GM23248 (cell line): ENCODE data around the gene PHLPP1. TPM values are rescaled to one million over a fixed set of nuclear protein-coding genes. Genes with fewer than 3 reads are reported as not detected.

Source experiments
- DNase-seq: peaks from one replicate; pipeline ENCODE4 v3.0.0-alpha.2; 2015
- H2AFZ ChIP-seq: fragments of 200-600 bp; sonication (generic); 2 replicates; pipeline ENCODE4 v1.6.1; 2016; ENCODE audit warnings: antibody characterized with exemption
- H3F3A ChIP-seq: fragments of 200-600 bp; sonication (generic); 2 replicates; pipeline ENCODE4 v1.6.1; 2016; ENCODE audit warnings: mild to moderate bottlenecking, antibody characterized with exemption, mixed run types; ENCODE audit not compliant: insufficient read depth
- H3K27ac ChIP-seq: fragments of 200-600 bp; sonication (generic); 2 replicates; pipeline ENCODE4 v1.5.1; 2016; ENCODE audit warnings: mild to moderate bottlenecking
- H3K27me3 ChIP-seq: fragments of 200-600 bp; sonication (generic); replicated peaks from 2 replicates; pipeline ENCODE4 v1.6.1; 2016; ENCODE audit warnings: mild to moderate bottlenecking; ENCODE audit not compliant: insufficient read depth
- H3K36me3 ChIP-seq: fragments of 200-600 bp; sonication (generic); 2 replicates; pipeline ENCODE4 v1.6.1; 2016; ENCODE audit warnings: low read depth, mild to moderate bottlenecking
- H3K4me1 ChIP-seq: fragments of 200-600 bp; sonication (generic); 2 replicates; pipeline ENCODE4 v1.6.1; 2016; ENCODE audit warnings: mild to moderate bottlenecking; ENCODE audit not compliant: insufficient read depth
- H3K4me2 ChIP-seq: fragments of 200-600 bp; sonication (generic); one replicate; pipeline ENCODE4 v1.6.1; 2016; ENCODE audit warnings: mild to moderate bottlenecking; ENCODE audit not compliant: unreplicated experiment
- H3K4me3 ChIP-seq: fragments of 200-600 bp; sonication (generic); 2 replicates; pipeline ENCODE4 v1.5.1; 2016; ENCODE audit warnings: mild to moderate bottlenecking
- H3K79me2 ChIP-seq: fragments of 200-600 bp; sonication (generic); 2 replicates; pipeline ENCODE4 v1.6.1; 2016; ENCODE audit warnings: mild to moderate bottlenecking; ENCODE audit not compliant: insufficient read depth
- H3K9ac ChIP-seq: fragments of 200-600 bp; sonication (generic); 2 replicates; pipeline ENCODE4 v1.6.1; 2016; ENCODE audit warnings: mild to moderate bottlenecking
- H3K9me2 ChIP-seq: fragments of 200-600 bp; sonication (generic); 2 replicates; pipeline ENCODE4 v1.6.1; 2016; ENCODE audit warnings: mixed run types, mild to moderate bottlenecking, moderate library complexity; ENCODE audit not compliant: insufficient read depth
- H3K9me3 ChIP-seq: fragments of 200-600 bp; sonication (generic); one replicate; pipeline ENCODE4 v1.6.1; 2017; ENCODE audit warnings: low read depth
- H4K20me1 ChIP-seq: fragments of 200-600 bp; sonication (generic); 2 replicates; pipeline ENCODE4 v1.6.0; 2016; ENCODE audit not compliant: insufficient read depth
- EZH2 ChIP-seq: fragments of 200-600 bp; sonication (generic); IDR thresholded peaks from 2 replicates; pipeline ENCODE4 v1.6.1; 2018; ENCODE audit warnings: antibody characterized with exemption, mild to moderate bottlenecking; ENCODE audit not compliant: insufficient read depth, poor library complexity, severe bottlenecking
- EZH2phosphoT487 ChIP-seq: fragments of 200-600 bp; sonication (generic); IDR thresholded peaks from 2 replicates; pipeline ENCODE4 v1.6.1; 2018; ENCODE audit warnings: antibody characterized with exemption, moderate library complexity, mild to moderate bottlenecking, low read depth; ENCODE audit not compliant: insufficient read depth
- WGBS, 2 experiments: methylation state at CpG; one replicate each; pipeline ENCODE4 v1.1.6; 2015 to 2017; ENCODE audit warnings: low lambda C conversion rate in 2 of 2, low coverage in 1 of 2; ENCODE audit errors: missing lambda C conversion rate in 2 of 2; 5-methylcytosine and 5-hydroxymethylcytosine counted together
- in situ Hi-C: fragments of 300-500 bp; cut with MboI; formaldehyde crosslinking; loops from 2 replicates; pipeline ENCODE4 v1.15.0; 2020
- polyA plus RNA-seq: library from polyadenylated mRNA; unstranded; fragments of >200 nt; fragmentation: Nextera tagmentation; extraction: Ambion mirVana; gene quantifications from 2 replicates; pipeline ENCODE4 v1.2.1, GENCODE V29; 2016
- total RNA-seq: library from RNA; depleted of rRNA; stranded (reverse); fragments of >200 nt; shearing (Covaris generic); gene quantifications from 2 replicates; pipeline ENCODE4 v1.2.3, GENCODE V29; 2014

PHLPP1 gene
- total and polyA plus RNA-seq, 2 experiments from 2014 or later = 1.1 to 6.8 TPM

GRCh38 chr18:62723666-62724281, 8.4 kb downstream of the PHLPP1 start:
- no peaks in the 10 kb centered on the region for H3K9me3 ChIP-seq

GRCh38 chr18:62725896-62726295, 10.6 kb downstream of the PHLPP1 start:
- Histone ChIP-seq H3K4me1 (no peaks in the 10 kb centered on the region), H3K36me3 (no peaks in the 10 kb centered on the region), H3K79me2 (peaks cover 65% of the 10 kb centered on the region), H3F3A (no peaks in the 10 kb centered on the region), H4K20me1 (no peaks in the 10 kb centered on the region), H2AFZ (no peak overlapping the region), H3K27ac (no peak overlapping the region), H3K27me3 (no peaks in the 10 kb centered on the region), H3K4me3 (no peak overlapping the region), H3K4me2 (no peak overlapping the region), H3K9me3 (no peaks in the 10 kb centered on the region), H3K9me2 (no peaks in the 10 kb centered on the region), H3K9ac (no peak overlapping the region)
- DNase-seq = no peak
- in situ Hi-C loops = no loop called here
- WGBS, 2 experiments = 95 to 96% methylated on average over 3 of the region's 3 CpGs
- TF ChIP-seq EZH2 (no peak), EZH2phosphoT487 (no peak)

More at GRCh38 chr18:62723666-62724281, 8.4 kb downstream of the PHLPP1 start:
- Histone ChIP-seq H3K4me2 (no peak overlapping the region), H3K27ac (no peak overlapping the region), H2AFZ (no peak overlapping the region), H3F3A (no peaks in the 10 kb centered on the region), H3K9ac (no peak overlapping the region), H3K27me3 (no peaks in the 10 kb centered on the region), H4K20me1 (no peaks in the 10 kb centered on the region), H3K79me2 (peaks cover 66% of the 10 kb centered on the region), H3K4me1 (peaks cover 9% of the 10 kb centered on the region), H3K36me3 (no peaks in the 10 kb centered on the region), H3K9me2 (no peaks in the 10 kb centered on the region), H3K4me3 (no peak overlapping the region)
- 65 to 77% methylated on average over 5 of the region's 5 CpGs for WGBS, 2 experiments
- TF ChIP-seq EZH2phosphoT487 (no peak), EZH2 (no peak)
- DNase-seq = no peak
- in situ Hi-C loops = no loop called here

- Histone ChIP-seq H3K79me2 (peaks cover 54% of the 10 kb centered on the region), H3K9me3 (no peaks in the 10 kb centered on the region)
Observed at GRCh38 chr18:62728254-62728653, 12.9 kb downstream of the PHLPP1 start.

GRCh38 chr18:62729487-62730386, 14.4 kb downstream of the PHLPP1 start:
- H3K4me1 ChIP-seq = no peaks in the 10 kb centered on the region
- TF ChIP-seq EZH2phosphoT487 = no peak
- no peak for TF ChIP-seq EZH2
- H3K9me2 ChIP-seq = no peaks in the 10 kb centered on the region
- no peak overlapping the region for H3K4me3 ChIP-seq
- H3K9me3 ChIP-seq = no peaks in the 10 kb centered on the region
- DNase-seq = no peak
- WGBS, 2 experiments = 94 to 96% methylated on average over 13 of the region's 13 CpGs
- no peaks in the 10 kb centered on the region for H4K20me1 ChIP-seq
- in situ Hi-C loops = no loop called here
- no peak overlapping the region for H2AFZ ChIP-seq
- no peak overlapping the region for H3K27ac ChIP-seq
- H3K79me2 ChIP-seq = peaks cover 55% of the 10 kb centered on the region
- no peak overlapping the region for H3K9ac ChIP-seq
- H3K36me3 ChIP-seq = no peaks in the 10 kb centered on the region
- H3K4me2 ChIP-seq = no peak overlapping the region
- H3K27me3 ChIP-seq = no peaks in the 10 kb centered on the region
- H3F3A ChIP-seq = no peaks in the 10 kb centered on the region

More at GRCh38 chr18:62728254-62728653, 12.9 kb downstream of the PHLPP1 start:
- no peak overlapping the region for H2AFZ ChIP-seq
- 97 to 100% methylated on average over 2 of the region's 2 CpGs for WGBS, 2 experiments
- no peak overlapping the region for H3K4me2 ChIP-seq
- H4K20me1 ChIP-seq = no peaks in the 10 kb centered on the region
- in situ Hi-C loops = no loop called here
- no peaks in the 10 kb centered on the region for H3K4me1 ChIP-seq
- TF ChIP-seq EZH2 (no peak), EZH2phosphoT487 (no peak)
- no peak overlapping the region for H3K4me3 ChIP-seq
- H3F3A ChIP-seq = no peaks in the 10 kb centered on the region
- no peaks in the 10 kb centered on the region for H3K27me3 ChIP-seq
- H3K27ac ChIP-seq = no peak overlapping the region
- H3K9ac ChIP-seq = no peak overlapping the region
- H3K9me2 ChIP-seq = no peaks in the 10 kb centered on the region
- DNase-seq = no peak
- H3K36me3 ChIP-seq = no peaks in the 10 kb centered on the region
